ENCODE results near the gene VSTM2L.

VSTM2L gene

GRCh38 chr20:37912874-37913273 is 9.9 kb downstream of the VSTM2L start:
- POLR2A ChIA-PET (ENCODE audit: low non-redundant PET), result no interaction called here
- no peak for TF ChIP-seq CTCF (conservative IDR thresholded peaks at IDR 0.05; ENCODE audit: low read depth)

GRCh38 chr20:37913567-37914366 is 10.8 kb downstream of the VSTM2L start:
- ChIA-PET POLR2A (ENCODE audit: low non-redundant PET) (no interaction called here), CTCF (interaction anchor here (0.6 kb wide), 1 partner anchor 94 kb away, joined by 5 read pairs; no protein-coding TSS in a partner anchor)
- TF ChIP-seq CTCF (conservative IDR thresholded peaks at IDR 0.05; ENCODE audit: low read depth), result no peak
- no peak for DNase-seq (ENCODE audit: low spot score)
- H3K27ac ChIP-seq, result no peak overlapping the region

More at GRCh38 chr20:37912874-37913273, 9.9 kb downstream of the VSTM2L start:
- H3K27ac ChIP-seq, result no peak overlapping the region
- CTCF ChIA-PET, result no interaction called here
- no peak for DNase-seq (ENCODE audit: low spot score)

- ChIA-PET POLR2A (ENCODE audit: low non-redundant PET) (no interaction called here), CTCF (no interaction called here)
- TF ChIP-seq CTCF (conservative IDR thresholded peaks at IDR 0.05; ENCODE audit: low read depth), result no peak
- no peak overlapping the region for H3K27ac ChIP-seq
- DNase-seq (ENCODE audit: low spot score), result no peak
These were observed 11.4 kb downstream of the VSTM2L start for GRCh38 chr20:37914367-37914671.

GRCh38 chr20:37914672-37915433 is 11.9 kb downstream of the VSTM2L start:
- ChIA-PET POLR2A (ENCODE audit: low non-redundant PET) (no interaction called here), CTCF (interaction anchor here (0.6 kb wide), 1 partner anchor 119 kb away, joined by 3 read pairs; the partner anchor contains the start of gene RPRD1B)
- no peak for DNase-seq (ENCODE audit: low spot score)
- no peak overlapping the region for H3K27ac ChIP-seq
- TF ChIP-seq CTCF (conservative IDR thresholded peaks at IDR 0.05; ENCODE audit: low read depth), result no peak

- no peak overlapping the region for H3K27ac ChIP-seq
- ChIA-PET CTCF (interaction anchor here (0.6 kb wide), 1 partner anchor 118 kb away, joined by 3 read pairs; the partner anchor contains the start of gene RPRD1B), POLR2A (ENCODE audit: low non-redundant PET) (no interaction called here)
- DNase-seq (ENCODE audit: low spot score), result no peak
- TF ChIP-seq CTCF (conservative IDR thresholded peaks at IDR 0.05; ENCODE audit: low read depth), result no peak
These were observed 12.5 kb downstream of the VSTM2L start for GRCh38 chr20:37915434-37915787.

- no peak overlapping the region for H3K27ac ChIP-seq
- no peak for TF ChIP-seq CTCF (conservative IDR thresholded peaks at IDR 0.05; ENCODE audit: low read depth)
- ChIA-PET POLR2A (ENCODE audit: low non-redundant PET) (no interaction called here), CTCF (interaction anchor here (0.6 kb wide), 1 partner anchor 118 kb away, joined by 3 read pairs; the partner anchor contains the start of gene RPRD1B)
- no peak for DNase-seq (ENCODE audit: low spot score)
These were observed 13.1 kb downstream of the VSTM2L start for GRCh38 chr20:37915800-37916570.
